A673 (cell line): Measurements from ENCODE around the gene PNPLA1.

Experiments
- CTCF ChIP-seq: fragments of 300-800, 200-600 bp; sonication (generic); conservative IDR thresholded peaks from 2 replicates; pipeline ENCODE4 v1.5.1; 2017; ENCODE audit warnings: low read depth, mild to moderate bottlenecking, antibody characterized with exemption, low read length, moderate library complexity, mixed read lengths
- EZH2 ChIP-seq: fragments of 200-600 bp; sonication (generic); IDR thresholded peaks from 2 replicates; pipeline ENCODE4 v1.6.1; 2017; ENCODE audit warnings: borderline replicate concordance, low read depth, mild to moderate bottlenecking, mixed read lengths, antibody characterized with exemption, low read length; ENCODE audit not compliant: poor library complexity, severe bottlenecking

GRCh38 chr6:36324715-36325114 lies 54.9 kb downstream of the PNPLA1 start:
- no peak for TF ChIP-seq CTCF
- no peak for TF ChIP-seq EZH2
